Heart right ventricle (tissue), 16 donors: Measurements from ENCODE around the gene ST3GAL4. TPM values are rescaled to one million over a fixed set of nuclear protein-coding genes. Genes with fewer than 3 reads are reported as not detected.

ENCODE experiments used
- ATAC-seq, 8 donors: fragments of 200-7000 bp; cut with Tn5 transposase; one replicate each; pipeline ENCODE4 v1.9.1; 2020; ENCODE audit warnings: mild to moderate bottlenecking in 8 of 8, moderate library complexity in 8 of 8, moderate number of reproducible peaks in 1 of 8
- DNase-seq, 2 donors: peaks; one replicate each; pipeline ENCODE4 v3.0.0-alpha.2; 2020
- H3K27ac ChIP-seq, 10 donors: fragments of 200-600 bp; sonication (generic) in 2 of 10; one replicate each; pipeline versions ENCODE4 v1.5.0 to v1.8.0; 2020 to 2022; ENCODE audit warnings: mild to moderate bottlenecking in 3 of 10
- H3K27me3 ChIP-seq, 7 donors: fragments of 200-600 bp; one replicate each; pipeline ENCODE4 v1.8.0; 2021 to 2022; ENCODE audit warnings: mild to moderate bottlenecking in 2 of 7
- H3K36me3 ChIP-seq, 9 donors: fragments of 200-600 bp; sonication (generic) in 1 of 9; one replicate each; pipeline versions ENCODE4 v1.5.0 to v1.8.0; 2020 to 2022; ENCODE audit warnings: mild to moderate bottlenecking in 2 of 9
- H3K4me1 ChIP-seq, 9 donors: fragments of 200-600 bp; sonication (generic) in 1 of 9; one replicate each; pipeline versions ENCODE4 v1.5.0 to v1.8.0; 2020 to 2022; ENCODE audit warnings: mild to moderate bottlenecking in 4 of 9
- H3K4me3 ChIP-seq, 10 donors: fragments of 200-600 bp; sonication (generic) in 2 of 10; one replicate each; pipeline versions ENCODE4 v1.5.0 to v1.8.0; 2020 to 2022; ENCODE audit warnings: mild to moderate bottlenecking in 7 of 10, moderate library complexity in 2 of 10
- H3K9me3 ChIP-seq, 11 donors: fragments of 200-600 bp in 10 of 11; sonication (generic) in 2 of 11; one replicate each; pipeline versions ENCODE4 v1.5.0 to v1.8.0; 2013 to 2022; ENCODE audit warnings: mild to moderate bottlenecking in 2 of 11, control low read depth in 1 of 11, moderate library complexity in 1 of 11
- CTCF ChIP-seq, 9 donors: fragments of 200-600 bp; sonication (generic) in 2 of 9; IDR thresholded peaks; one replicate each; pipeline versions ENCODE4 v1.5.0 to v1.8.0; 2021 to 2022; ENCODE audit warnings: antibody characterized with exemption in 9 of 9, mild to moderate bottlenecking in 5 of 9, moderate library complexity in 1 of 9
- WGBS, 2 donors: extraction: QIAGEN DNeasy Blood & Tissue Kit; methylation state at CpG; one replicate each; pipeline ENCODE4 v1.1.7; 2013; ENCODE audit warnings: inconsistent platforms in 1 of 2; 5-methylcytosine and 5-hydroxymethylcytosine counted together
- intact Hi-C, 10 donors: fragments of 100-400 bp; cut with DNase I; formaldehyde crosslinking; loops; one replicate each; pipeline versions ENCODE4 v1.11.1 to v1.14.2; 2022
- polyA plus RNA-seq, 2 donors: library from polyadenylated mRNA; stranded (reverse); fragments of 200-250 nt; gene quantifications; one replicate each; pipeline ENCODE4 v1.2.3, GENCODE V29; 2013
- total RNA-seq, 10 donors: library from RNA; stranded (reverse); fragmentation: NEBNext Ultra II Directional in 3 of 10; extraction: Animal tissue kit (Norgen Biotek cat#: 25700) in 3 of 10; gene quantifications; one replicate each; pipeline versions ENCODE4 v1.2.1 to v1.2.4, GENCODE V29; 2021 to 2023
- donor health status: Arrhythmogenic right ventricular cardiomyopathy.
- donor health status: ischemic (EF 13 %, LVEDD 7.1; RV severe dilation, severe dysfunction).
- donor health status: healthy with polysubstance abuse.
- donor health status: DM: no; HTN: yes; CAD: no.
- donor health status: DM: no; HTN: no; CAD: no.
- donor health status: ischemic (EF 25% LVEDD 6.9; RV normal size, moderate dysfunction).
- donor health status: ischemic (EF 25% LVEDD 5.7; RV mildly dilated, moderate dysfunction).
- donor health status: healthy.
- donor health status: DM: yes; HTN: yes; CAD: no.
- donor health status: Ischemic cardiomyopathy.
- donor health status: ischemic (EF 35%, LVEDD 5.7; RV mildly dilated, moderate dysfunction).
- donor health status: nonischemic (EF 11% LVEDD 7.7; RV severe dilation, severe dysfunction).
- donor health status: DM: yes; HTN: yes; CAD: no.
- donor health status: PGD.
- donor health status: ischemic (EF 29% LVEDD 5.4; RV normal size, mild dysfunction).
- donor health status: nonischemic (EF 23%, LVEDD 6.1; RV moderate dilation, normal function).

The ST3GAL4 gene
- total and polyA plus RNA-seq, 12 donors, result 24.8 to 98.2 (median 44.8) TPM

- no peak overlapping the region for H3K27ac ChIP-seq
- DNase-seq, result no peak
- no peak for ATAC-seq
- no peaks in the 10 kb centered on the region for H3K4me1 ChIP-seq
- peaks cover 0 to 30% (median 14%) of the 10 kb centered on the region in 7 donors for H3K27me3 ChIP-seq
- whole genome bisulfite sequencing, 2 donors, result 94 to 95% methylated on average over 11 of the region's 11 CpGs
- no peak overlapping the region for H3K4me3 ChIP-seq
- no peaks in the 10 kb centered on the region for H3K36me3 ChIP-seq
- peaks cover 0 to 2% (median 0%) of the 10 kb centered on the region in 11 donors for H3K9me3 ChIP-seq
- TF ChIP-seq CTCF (IDR thresholded peaks at IDR 0.05), result no peak
- intact Hi-C loops, result no loop called here
Observed at GRCh38 chr11:126450806-126451205, 95.3 kb downstream of the ST3GAL4 start.

- intact Hi-C loops, result no loop called here
- Histone ChIP-seq H3K9me3 (peaks cover 0 to 2% (median 0%) of the 10 kb centered on the region in 11 donors), H3K4me1 (no peaks in the 10 kb centered on the region), H3K4me3 (no peak overlapping the region), H3K36me3 (no peaks in the 10 kb centered on the region), H3K27me3 (peaks cover 0 to 30% (median 14%) of the 10 kb centered on the region in 7 donors), H3K27ac (no peak overlapping the region)
- WGBS, 2 donors, result 85 to 86% methylated on average over 15 of the region's 15 CpGs
- no peak for DNase-seq
- TF ChIP-seq CTCF (IDR thresholded peaks at IDR 0.05), result no peak
- ATAC-seq, result no peak
Observed at GRCh38 chr11:126451211-126451802, 95.8 kb downstream of the ST3GAL4 start.

DNA sequence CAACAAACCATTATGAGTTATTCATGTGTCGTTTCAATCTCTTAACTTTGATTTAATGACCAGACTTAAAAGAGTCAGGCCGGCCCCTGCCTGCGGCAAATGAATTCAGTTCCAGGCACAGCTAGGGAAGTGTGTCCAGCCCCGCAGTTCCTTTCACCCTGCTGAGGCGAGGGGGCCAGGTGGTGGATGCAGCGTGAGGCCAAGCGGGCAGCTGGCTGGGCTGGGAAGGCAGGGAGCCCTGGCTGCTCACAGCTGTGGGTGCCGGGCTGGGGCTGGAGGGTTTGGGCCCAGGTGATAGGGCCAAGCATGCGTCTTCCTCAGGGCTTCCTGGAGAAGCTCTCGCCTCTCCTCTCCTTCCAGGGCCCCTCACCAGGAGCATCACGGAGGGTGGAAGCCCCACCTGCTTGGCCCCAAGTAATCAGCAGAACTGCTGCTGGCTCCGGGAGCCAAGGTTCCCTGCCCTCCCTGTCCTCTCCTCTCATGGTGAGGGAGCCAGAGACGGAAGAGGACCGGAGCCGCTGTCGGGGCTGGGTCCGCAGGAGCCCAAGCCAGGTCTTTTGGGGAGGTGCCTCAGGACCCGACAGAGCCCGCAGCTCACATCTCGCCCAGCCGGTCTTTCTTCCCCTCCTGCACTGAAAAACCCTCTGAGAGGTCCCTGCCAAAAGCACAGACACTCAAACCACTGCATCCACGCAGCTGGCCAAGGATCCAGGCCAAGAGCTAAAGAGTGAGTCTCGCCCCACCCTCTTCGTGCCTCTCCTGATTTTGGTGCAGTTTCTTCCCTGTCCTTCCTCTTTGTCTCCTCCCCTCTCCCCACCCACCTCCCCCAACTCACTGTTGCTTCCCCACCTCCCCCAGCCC lies 97.0 kb downstream of the ST3GAL4 start:
- WGBS, 2 donors, result 44 to 54% methylated on average over 24 of the region's 24 CpGs
- Histone ChIP-seq H3K9me3 (peaks cover 0 to 2% (median 0%) of the 10 kb centered on the region in 11 donors), H3K4me1 (no peaks in the 10 kb centered on the region), H3K4me3 (no peak overlapping the region), H3K36me3 (no peaks in the 10 kb centered on the region), H3K27ac (no peak overlapping the region), H3K27me3 (peaks cover 0 to 31% (median 14%) of the 10 kb centered on the region in 7 donors)
- peak in 3 of 8 donors; percentile 18 to 47 (median 29) for ATAC-seq
- intact Hi-C loops, result no loop called here
- TF ChIP-seq CTCF (IDR thresholded peaks at IDR 0.05), result no peak
- no peak for DNase-seq

DNA sequence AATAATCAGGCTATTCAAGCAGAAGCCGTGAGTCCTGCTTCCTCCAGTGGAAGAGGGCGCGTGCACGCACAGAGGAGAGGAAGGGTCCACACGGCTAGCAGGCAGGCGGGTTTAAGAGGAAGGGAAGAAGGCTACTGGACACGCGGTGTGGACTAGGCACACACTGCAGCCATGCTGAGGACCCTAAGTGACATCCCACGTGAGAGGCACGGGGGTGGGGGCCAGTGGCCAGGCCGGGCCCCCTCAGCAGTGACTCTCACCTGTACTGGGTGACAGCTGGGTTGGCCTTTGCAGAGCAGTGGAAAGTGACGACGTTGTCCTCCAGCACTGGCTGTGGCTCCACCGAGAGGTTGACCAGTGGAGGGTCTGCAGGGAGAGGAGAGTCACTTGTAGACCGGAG lies 100.6 kb downstream of the ST3GAL4 start:
- ATAC-seq (no peak), DNase-seq (no peak)
- no peak for TF ChIP-seq CTCF (IDR thresholded peaks at IDR 0.05)
- Histone ChIP-seq H3K4me3 (no peak overlapping the region), H3K27me3 (peaks cover 0 to 34% (median 14%) of the 10 kb centered on the region in 7 donors), H3K36me3 (no peaks in the 10 kb centered on the region), H3K4me1 (peaks cover 0 to 6% (median 0%) of the 10 kb centered on the region in 9 donors), H3K9me3 (no peaks in the 10 kb centered on the region), H3K27ac (no peak overlapping the region)
- intact Hi-C loops, result no loop called here
- WGBS, 2 donors, result 86 to 91% methylated on average over 15 of the region's 15 CpGs
